Adrenal gland (tissue), 12 donors: Measurements from ENCODE around the gene LAG3. TPM values are rescaled to one million over a fixed set of nuclear protein-coding genes. Genes with fewer than 3 reads are reported as not detected.

Experiments used
- DNase-seq, 7 donors: peaks; one replicate each; pipeline ENCODE4 v3.0.0-alpha.2; 2019 to 2020
- H3K27ac ChIP-seq, 5 donors: fragments of 200-600 bp; sonication (generic) in 4 of 5; 1 replicate in 3 of 5; 2 replicates in 2 of 5; pipeline versions ENCODE4 v1.5.1 to v1.8.0; 2016 to 2020; ENCODE audit warnings: mild to moderate bottlenecking in 1 of 5
- H3K27me3 ChIP-seq: fragments of 200-600 bp; 2 replicates; pipeline ENCODE4 v1.8.0; 2021
- H3K36me3 ChIP-seq, 2 donors: fragments of 200-600 bp; replicated peaks in 1 of 2; 1 replicate in 1 of 2; 2 replicates in 1 of 2; pipeline versions ENCODE4 v1.5.1 to v1.8.0; 2018 to 2022
- H3K4me1 ChIP-seq, 2 donors: fragments of 200-600 bp; replicated peaks in 1 of 2; 1 replicate in 1 of 2; 2 replicates in 1 of 2; pipeline versions ENCODE4 v1.5.1 to v1.8.0; 2018 to 2021
- H3K4me3 ChIP-seq, 4 donors: fragments of 200-600 bp; sonication (generic) in 3 of 4; one replicate each; pipeline ENCODE4 v1.5.1; 2016 to 2018
- H3K9me3 ChIP-seq, 3 donors: fragments of 200-600 bp; sonication (generic) in 1 of 3; replicated peaks in 1 of 3; 1 replicate in 2 of 3; 2 replicates in 1 of 3; pipeline versions ENCODE4 v1.5.1 to v1.8.0; 2016 to 2021
- CTCF ChIP-seq, 6 experiments: fragments of 450-650 bp in 4 of 6; fragments of 200-600 bp in 2 of 6; sonication (generic) in 1 of 6; IDR thresholded peaks; 1 replicate in 5 of 6; 2 replicates in 1 of 6; pipeline versions ENCODE4 v1.5.1 to v1.8.0; 2016 to 2021; ENCODE audit warnings: antibody characterized with exemption in 6 of 6, mild to moderate bottlenecking in 2 of 6, moderate library complexity in 1 of 6
- POLR2A ChIP-seq, 2 donors: fragments of 450-650 bp; IDR thresholded peaks; one replicate each; pipeline ENCODE4 v1.6.1; 2017; ENCODE audit warnings: antibody characterized with exemption in 2 of 2, mild to moderate bottlenecking in 2 of 2, moderate library complexity in 1 of 2
- WGBS, 4 donors: extraction: QIAGEN DNeasy Blood & Tissue Kit in 2 of 4; methylation state at CpG; one replicate each; pipeline versions ENCODE4 v1.1.5 to v1.1.7; 2013 to 2017; 5-methylcytosine and 5-hydroxymethylcytosine counted together
- intact Hi-C, 2 donors: fragments of 100-400 bp; cut with DNase I; formaldehyde crosslinking; loops; one replicate each; pipeline versions ENCODE4 v1.14.1 to v1.15.0; 2022 to 2023
- polyA plus RNA-seq, 3 donors: library from polyadenylated mRNA; stranded (reverse); fragments of 200-250 nt in 2 of 3; fragments of 350-450 nt in 1 of 3; fragmentation: Illumina TruSeq in 1 of 3; extraction: RNeasy Lipid Tissue Mini Kit (QIAGEN cat#74804) in 1 of 3; gene quantifications; one replicate each; pipeline ENCODE4 v1.2.3, GENCODE V29; 2013 to 2014
- total RNA-seq, 9 donors: library from RNA; depleted of rRNA in 4 of 9; stranded (reverse); fragments of >200 nt in 4 of 9; fragments of 120-200 nt in 1 of 9; fragmentation: NEBNext Ultra II Directional in 1 of 9; extraction: Animal tissue kit (Norgen Biotek cat#: 25700) in 1 of 9; gene quantifications; one replicate each; pipeline versions ENCODE4 v1.1.0 to v1.2.4, GENCODE V29; 2013 to 2023
- donor health status: healthy with polysubstance abuse.
- donor health status: Bipolar disorder and iron deficiency.
- donor health status: DM: yes; HTN: yes; CAD: no.
- donor health status: DM: no; HTN: no; CAD: no.
- donor health status: DM: no; HTN: no; CAD: no.
- donor health status: DM: yes; HTN: yes; CAD: no.

LAG3 gene
- total and polyA plus RNA-seq, 12 donors: 0.11 to 4.3 (median 0.71) TPM; not detected in 2

- TF ChIP-seq POLR2A (IDR thresholded peaks at IDR 0.05): no peak
- no peak for TF ChIP-seq CTCF (IDR thresholded peaks at IDR 0.05)
- no peak overlapping the region for H3K4me3 ChIP-seq
- DNase-seq: no peak
- peaks cover 6 to 15% of the 10 kb centered on the region in 2 donors for H3K4me1 ChIP-seq
- WGBS, 4 donors: 54 to 69% (median 61%) methylated on average over 7 of the region's 7 CpGs
- peak overlapping the region in 1 of 5 donors; percentile 60 for H3K27ac ChIP-seq
- no peaks in the 10 kb centered on the region for H3K36me3 ChIP-seq
- no peaks in the 10 kb centered on the region for H3K9me3 ChIP-seq
- intact Hi-C loops: loop anchor here (5.0 to 10.0 kb wide), 2 partner anchors 78 to 90 kb away; no protein-coding TSS in a partner anchor
- H3K27me3 ChIP-seq: peaks cover 4% of the 10 kb centered on the region
Observed at GRCh38 chr12:6822426-6823135, 50.3 kb downstream of the LAG3 start.

- Histone ChIP-seq H3K9me3 (no peaks in the 10 kb centered on the region), H3K36me3 (no peaks in the 10 kb centered on the region), H3K27ac (no peak overlapping the region), H3K4me1 (peaks cover 6 to 15% of the 10 kb centered on the region in 2 donors), H3K27me3 (peaks cover 4% of the 10 kb centered on the region), H3K4me3 (no peak overlapping the region)
- no peak for TF ChIP-seq CTCF (IDR thresholded peaks at IDR 0.05)
- no peak for TF ChIP-seq POLR2A (IDR thresholded peaks at IDR 0.05)
- 63 to 73% (median 70%) methylated on average over 3 to 12 of the region's 12 CpGs for WGBS, 4 donors
- intact Hi-C loops: loop anchor here (5.0 to 10.0 kb wide), 2 partner anchors 79 to 91 kb away; no protein-coding TSS in a partner anchor
- DNase-seq: peak in 1 of 7 donors; percentile 54
Observed at GRCh38 chr12:6823182-6824084, 51.1 kb downstream of the LAG3 start.

- H3K9me3 ChIP-seq: no peaks in the 10 kb centered on the region
- no peak overlapping the region for H3K27ac ChIP-seq
- 70 to 84% (median 79%) methylated on average over 14 to 37 of the region's 37 CpGs for WGBS, 4 donors
- TF ChIP-seq POLR2A (IDR thresholded peaks at IDR 0.05) (no peak), CTCF (IDR thresholded peaks at IDR 0.05) (no peak)
- intact Hi-C loops: loop anchor here (5.0 to 10.0 kb wide), 2 partner anchors 79 to 92 kb away; no protein-coding TSS in a partner anchor
- peaks cover 4% of the 10 kb centered on the region for H3K27me3 ChIP-seq
- no peak overlapping the region for H3K4me3 ChIP-seq
- H3K4me1 ChIP-seq: peaks cover 6 to 15% of the 10 kb centered on the region in 2 donors
- peak in 1 of 7 donors; percentile 65 for DNase-seq
- no peaks in the 10 kb centered on the region for H3K36me3 ChIP-seq
Observed at GRCh38 chr12:6824085-6824775, 51.9 kb downstream of the LAG3 start.
